K562 treated with DMSO at 1 percent for 4 hours (cell line): ENCODE data around the gene WDR43. TPM values are rescaled to one million over a fixed set of nuclear protein-coding genes. Genes with fewer than 3 reads are reported as not detected.

Experiments
- total RNA-seq: library from RNA; unstranded; fragments of 300-600 nt; gene quantifications from 2 replicates; pipeline ENCODE4 v1.2.3, GENCODE V29; 2022; ENCODE audit not compliant: insufficient read depth

Gene WDR43
- total RNA-seq = 8.6 and 8.7 TPM in 2 replicates

GRCh38 chr2:28894470-28895188, at the start of gene WDR43:
Gene WDR43, plus strand, starts transcription at chr2:28894667. Its CDS starts 32 bp downstream, at chr2:28894699.

GRCh38 chr2:28870146-28870891, 24.1 kb upstream of the WDR43 start, which contains the start of gene TRMT61B:
Gene TRMT61B, minus strand, starts transcription at chr2:28870309. Its CDS starts 32 bp downstream, at chr2:28870277.

GRCh38 chr2:28981016-28981441, 86.6 kb downstream of the WDR43 start, which contains the start of gene TOGARAM2:
Gene TOGARAM2, plus strand, starts transcription at chr2:28981298. Its CDS starts 13,537 bp downstream, at chr2:28994835.

Other genes with a start within 250 kb of the WDR43 start
- gene PPP1CB, start 142.8 kb upstream of the WDR43 start, total RNA-seq = 27.1 and 30.6 TPM in 2 replicates
- not detected in 2 replicates for gene SPDYA, start 83.8 kb upstream of the WDR43 start, total RNA-seq
- 11.2 and 13.0 TPM in 2 replicates for gene TRMT61B, start 24.4 kb upstream of the WDR43 start, total RNA-seq
- not detected in 2 replicates for gene TOGARAM2, start 86.6 kb downstream of the WDR43 start, total RNA-seq
- not detected in 2 replicates for gene PCARE, start 179.9 kb downstream of the WDR43 start, total RNA-seq
- gene CLIP4, start 220.7 kb downstream of the WDR43 start, total RNA-seq = 0.15 TPM in 1 of 2 replicates, not detected in the other